IPS-NIHi7 (cell line): Measurements from ENCODE around the gene MYBBP1A.
"Not testable (repeated sequence)": the region's sequence is repeated elsewhere in the genome, so short reads cannot be mapped to it uniquely, and the experiment has no call there.

ENCODE experiments used
- DNase-seq: peaks from one replicate; pipeline ENCODE4 v3.0.0; 2012; ENCODE audit warnings: mixed read lengths; ENCODE audit errors: extremely low spot score

Gene MYBBP1A

GRCh38 chr17:4554997-4555799 is at the start of gene MYBBP1A:
TSS of gene MYBBP1A (minus strand) at chr17:4555384. CDS start at chr17:4555324, 60 bp downstream.
- DNase-seq, result peak; percentile 100

- not testable (repeated sequence) for DNase-seq
Measured at GRCh38 chr17:4604736-4605135, 49.6 kb upstream of the MYBBP1A start.

GRCh38 chr17:4604111-4604644 is 49.0 kb upstream of the MYBBP1A start:
- DNase-seq, result no peak

GRCh38 chr17:4602041-4602440 is 46.9 kb upstream of the MYBBP1A start:
- DNase-seq, result no peak

GRCh38 chr17:4601326-4601725 is 46.1 kb upstream of the MYBBP1A start:
- no peak for DNase-seq

GRCh38 chr17:4600563-4600962 is 45.4 kb upstream of the MYBBP1A start:
- no peak for DNase-seq

GRCh38 chr17:4599505-4600281 is 44.5 kb upstream of the MYBBP1A start:
- DNase-seq, result peak; percentile 84

GRCh38 chr17:4598776-4599504 is 43.8 kb upstream of the MYBBP1A start:
- DNase-seq, result no peak

- no peak for DNase-seq
Measured at GRCh38 chr17:4597975-4598374, 42.8 kb upstream of the MYBBP1A start.

- no peak for DNase-seq
Measured at GRCh38 chr17:4596636-4597380, 41.6 kb upstream of the MYBBP1A start.

GRCh38 chr17:4595685-4596342 is 40.6 kb upstream of the MYBBP1A start:
- not testable (repeated sequence) for DNase-seq

GRCh38 chr17:4594931-4595684 is 39.9 kb upstream of the MYBBP1A start:
- DNase-seq, result peak; percentile 78

- DNase-seq, result no peak
Measured at GRCh38 chr17:4594406-4594805, 39.2 kb upstream of the MYBBP1A start.

GRCh38 chr17:4593021-4593421 is 37.8 kb upstream of the MYBBP1A start:
- DNase-seq, result no peak

GRCh38 chr17:4592240-4593005 is 37.2 kb upstream of the MYBBP1A start:
- DNase-seq, result no peak

GRCh38 chr17:4591529-4591928 is 36.3 kb upstream of the MYBBP1A start:
- DNase-seq, result no peak

GRCh38 chr17:4590981-4591453 is 35.8 kb upstream of the MYBBP1A start:
- no peak for DNase-seq

- DNase-seq, result not testable (repeated sequence)
Measured at GRCh38 chr17:4590042-4590441, 34.9 kb upstream of the MYBBP1A start.
